HepG2 (cell line): ENCODE data around the gene RTBDN. TPM values are rescaled to one million over a fixed set of nuclear protein-coding genes. Genes with fewer than 3 reads are reported as not detected.

ENCODE experiments used
- HDAC2 ChIP-seq: sonication (generic); formaldehyde crosslinking; IDR thresholded peaks from 2 replicates; pipeline ENCODE4 v1.4.0; 2020; ENCODE audit warnings: missing genetic modification reagents
- HMGXB4 ChIP-seq, 2 experiments: sonication (generic) in 1 of 2; formaldehyde crosslinking in 1 of 2; IDR thresholded peaks; 2 replicates each; pipeline versions ENCODE4 v1.4.0 to v1.6.1; 2018 to 2020; ENCODE audit warnings: missing genetic modification reagents in 2 of 2, borderline replicate concordance in 1 of 2, low read depth in 1 of 2, mild to moderate bottlenecking in 1 of 2, missing biosample characterization in 1 of 2
- KAT8 ChIP-seq: IDR thresholded peaks from 2 replicates; pipeline ENCODE4 v1.6.1; 2016; ENCODE audit warnings: missing genetic modification reagents, missing compliant biosample characterization
- KDM3A ChIP-seq: IDR thresholded peaks from 2 replicates; pipeline ENCODE4 v1.6.1; 2018; ENCODE audit warnings: low read depth, missing compliant biosample characterization
- MXD4 ChIP-seq: IDR thresholded peaks from 2 replicates; pipeline ENCODE4 v1.6.1; 2016; ENCODE audit warnings: mild to moderate bottlenecking, missing biosample characterization, missing genetic modification reagents
- SAP130 ChIP-seq: IDR thresholded peaks from 2 replicates; pipeline ENCODE4 v1.6.1; 2016; ENCODE audit warnings: low read depth
- ZHX2 ChIP-seq, 2 experiments: sonication (generic) in 1 of 2; formaldehyde crosslinking in 1 of 2; IDR thresholded peaks; 2 replicates each; pipeline versions ENCODE4 v1.6.1 to v1.9.0; 2014 to 2022; ENCODE audit warnings: antibody characterized with exemption in 1 of 2, borderline replicate concordance in 1 of 2, inconsistent platforms in 1 of 2, low read depth in 1 of 2, missing genetic modification reagents in 1 of 2
- ZNF207 ChIP-seq: fragments of 450-650 bp; IDR thresholded peaks from 2 replicates; pipeline ENCODE4 v1.6.1; 2016; ENCODE audit warnings: antibody characterized with exemption, borderline replicate concordance
- ZNF276 ChIP-seq: sonication (generic); formaldehyde crosslinking; IDR thresholded peaks from 2 replicates; pipeline ENCODE4 v1.4.0; 2020; ENCODE audit warnings: mild to moderate bottlenecking, low read depth, missing genetic modification reagents
- ZNF329 ChIP-seq: sonication (generic); formaldehyde crosslinking; IDR thresholded peaks from 2 replicates; pipeline ENCODE4 v1.9.0; 2021; ENCODE audit warnings: low read depth, mild to moderate bottlenecking, missing genetic modification reagents
- ZNF652 ChIP-seq: IDR thresholded peaks from 2 replicates; pipeline ENCODE4 v1.6.1; 2016; ENCODE audit warnings: low read depth, borderline replicate concordance
- ZNF816 ChIP-seq: sonication (generic); formaldehyde crosslinking; IDR thresholded peaks from 2 replicates; pipeline ENCODE4 v1.8.0; 2022; ENCODE audit warnings: missing genetic modification reagents, mild to moderate bottlenecking, borderline replicate concordance
- polyA plus RNA-seq, 8 experiments: library from polyadenylated mRNA; depleted of rRNA in 3 of 8; stranded (reverse) in 7 of 8; unstranded in 1 of 8; fragments of >200 nt; fragmentation: Illumina TruSeq in 4 of 8; extraction: Trizol in 4 of 8; gene quantifications; 2 replicates each; pipeline versions ENCODE4 v1.2.1 to v1.2.3, GENCODE V29; 2011 to 2016; ENCODE audit warnings: low read depth in 4 of 8, missing spikeins in 1 of 8, mixed read lengths in 1 of 8; ENCODE audit not compliant: insufficient read depth in 1 of 8
- total RNA-seq, 5 experiments: library from RNA; depleted of rRNA; stranded (reverse); fragments of >200 nt; fragmentation: Illumina TruSeq; extraction: Trizol; gene quantifications; 2 replicates each; pipeline ENCODE4 v1.2.3, GENCODE V29; 2016; ENCODE audit warnings: low read depth in 1 of 5
- TF ChIP-seq, protein P1 (sequence below): sonication (generic); formaldehyde crosslinking; IDR thresholded peaks from 2 replicates; pipeline ENCODE4 v1.8.1; 2023; ENCODE audit warnings: mild to moderate bottlenecking, missing genetic modification reagents, borderline replicate concordance
- TF ChIP-seq, protein P2 (sequence below): fragments of 450-650 bp; IDR thresholded peaks from 2 replicates; pipeline ENCODE4 v1.6.1; 2017; ENCODE audit warnings: mild to moderate bottlenecking

RTBDN gene
- total and polyA plus RNA-seq, 2 of the 13 experiments (the other 11 are each of a cell fraction or from before 2014, with no cell fraction given) = 0.27 to 0.48 TPM

DNA sequence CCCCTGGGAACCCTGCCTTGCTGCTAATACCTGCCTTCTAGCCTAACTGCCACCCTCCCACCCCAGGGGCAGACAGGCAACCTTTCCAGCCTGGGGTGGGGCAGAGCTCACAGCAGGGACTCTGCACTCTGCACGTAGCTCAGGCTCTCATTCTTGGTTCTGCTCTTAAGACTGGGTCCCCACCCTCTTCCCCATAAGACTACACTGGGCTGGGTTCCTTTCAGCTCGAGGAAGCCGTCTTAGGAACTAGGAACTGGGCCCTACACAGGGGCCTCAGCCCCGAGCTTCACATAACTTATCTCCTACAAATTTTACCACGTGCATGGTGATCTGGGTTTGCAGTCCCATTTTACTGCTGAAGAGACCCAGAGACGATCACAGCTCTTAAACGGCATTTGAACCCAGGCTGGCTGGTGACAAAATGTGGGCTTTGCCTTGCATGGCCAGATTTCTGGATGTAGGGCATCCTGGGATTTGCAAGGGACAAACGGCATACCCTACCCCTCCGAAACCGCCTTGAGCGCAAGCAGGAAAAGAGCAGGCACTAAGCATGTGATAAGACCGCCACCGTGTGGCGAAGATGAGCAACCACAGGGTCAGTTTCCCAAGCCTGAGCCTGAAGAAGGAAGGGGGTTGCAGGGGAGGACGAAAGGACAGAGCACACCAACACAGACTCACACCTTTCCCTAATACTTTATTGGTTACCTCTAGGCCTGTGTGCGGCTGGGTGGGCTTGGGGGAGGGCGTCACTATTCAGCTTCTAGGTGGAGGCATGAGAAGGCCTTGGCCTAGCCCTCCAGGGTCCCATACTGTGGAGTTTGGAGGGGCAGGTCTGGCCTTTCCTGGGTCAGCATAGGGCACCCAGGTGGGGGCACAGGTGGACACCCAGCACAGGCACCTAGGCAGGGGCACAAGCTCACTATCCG lies 38.0 kb downstream of the RTBDN start (continued):
- TF ChIP-seq ZNF329 (CRISPR knock-in tag) = no peak
- TF ChIP-seq HDAC2 (CRISPR knock-in tag) = 0 out of 2 replicates have a peak, but pooled peaks have one; percentile 16
- no peak; the same call in 1 of the 2 replicates for TF ChIP-seq ZHX2 (IDR thresholded peaks at IDR 0.05; ENCODE audit: low read depth)
- TF ChIP-seq ZHX2 (CRISPR knock-in tag; IDR thresholded peaks at IDR 0.05; ENCODE audit: borderline replicate concordance) = no peak
- TF ChIP-seq ZNF207 = no peak
- TF ChIP-seq, protein P1, sequence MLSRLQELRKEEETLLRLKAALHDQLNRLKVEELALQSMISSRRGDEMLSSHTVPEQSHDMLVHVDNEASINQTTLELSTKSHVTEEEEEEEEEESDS (CRISPR knock-in tag) = no peak
- TF ChIP-seq, protein P2, sequence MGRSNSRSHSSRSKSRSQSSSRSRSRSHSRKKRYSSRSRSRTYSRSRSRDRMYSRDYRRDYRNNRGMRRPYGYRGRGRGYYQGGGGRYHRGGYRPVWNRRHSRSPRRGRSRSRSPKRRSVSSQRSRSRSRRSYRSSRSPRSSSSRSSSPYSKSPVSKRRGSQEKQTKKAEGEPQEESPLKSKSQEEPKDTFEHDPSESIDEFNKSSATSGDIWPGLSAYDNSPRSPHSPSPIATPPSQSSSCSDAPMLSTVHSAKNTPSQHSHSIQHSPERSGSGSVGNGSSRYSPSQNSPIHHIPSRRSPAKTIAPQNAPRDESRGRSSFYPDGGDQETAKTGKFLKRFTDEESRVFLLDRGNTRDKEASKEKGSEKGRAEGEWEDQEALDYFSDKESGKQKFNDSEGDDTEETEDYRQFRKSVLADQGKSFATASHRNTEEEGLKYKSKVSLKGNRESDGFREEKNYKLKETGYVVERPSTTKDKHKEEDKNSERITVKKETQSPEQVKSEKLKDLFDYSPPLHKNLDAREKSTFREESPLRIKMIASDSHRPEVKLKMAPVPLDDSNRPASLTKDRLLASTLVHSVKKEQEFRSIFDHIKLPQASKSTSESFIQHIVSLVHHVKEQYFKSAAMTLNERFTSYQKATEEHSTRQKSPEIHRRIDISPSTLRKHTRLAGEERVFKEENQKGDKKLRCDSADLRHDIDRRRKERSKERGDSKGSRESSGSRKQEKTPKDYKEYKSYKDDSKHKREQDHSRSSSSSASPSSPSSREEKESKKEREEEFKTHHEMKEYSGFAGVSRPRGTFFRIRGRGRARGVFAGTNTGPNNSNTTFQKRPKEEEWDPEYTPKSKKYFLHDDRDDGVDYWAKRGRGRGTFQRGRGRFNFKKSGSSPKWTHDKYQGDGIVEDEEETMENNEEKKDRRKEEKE = no peak
- TF ChIP-seq KAT8 (CRISPR knock-in tag) = 0 out of 2 replicates have a peak, but pooled peaks have one; percentile 45
- TF ChIP-seq ZNF652 = no peak
- TF ChIP-seq MXD4 (CRISPR knock-in tag) = peak; percentile 30; the same call in 1 of the 2 replicates
- no peak for TF ChIP-seq ZNF816 (CRISPR knock-in tag)
- TF ChIP-seq HMGXB4 (CRISPR knock-in tag; IDR thresholded peaks at IDR 0.05; ENCODE audit: borderline replicate concordance in 1 of 2, low read depth in 1 of 2) = peak; percentile 77
- TF ChIP-seq KDM3A (CRISPR knock-in tag) = peak; percentile 88; the same call in 1 of the 2 replicates
- TF ChIP-seq ZNF276 (CRISPR knock-in tag) = no peak
- peak; percentile 80 for TF ChIP-seq SAP130 (CRISPR knock-in tag)
